DMS79 (cell line): ENCODE data around the gene P2RY10.
"Not testable (repeated sequence)": the region's sequence is repeated elsewhere in the genome, so short reads cannot be mapped to it uniquely, and the experiment has no call there.

Source experiments
- DNase-seq: peaks from one replicate; lab custom pipeline; 2025; lab: John Stamatoyannopoulos, UW

The P2RY10 gene

DNA sequence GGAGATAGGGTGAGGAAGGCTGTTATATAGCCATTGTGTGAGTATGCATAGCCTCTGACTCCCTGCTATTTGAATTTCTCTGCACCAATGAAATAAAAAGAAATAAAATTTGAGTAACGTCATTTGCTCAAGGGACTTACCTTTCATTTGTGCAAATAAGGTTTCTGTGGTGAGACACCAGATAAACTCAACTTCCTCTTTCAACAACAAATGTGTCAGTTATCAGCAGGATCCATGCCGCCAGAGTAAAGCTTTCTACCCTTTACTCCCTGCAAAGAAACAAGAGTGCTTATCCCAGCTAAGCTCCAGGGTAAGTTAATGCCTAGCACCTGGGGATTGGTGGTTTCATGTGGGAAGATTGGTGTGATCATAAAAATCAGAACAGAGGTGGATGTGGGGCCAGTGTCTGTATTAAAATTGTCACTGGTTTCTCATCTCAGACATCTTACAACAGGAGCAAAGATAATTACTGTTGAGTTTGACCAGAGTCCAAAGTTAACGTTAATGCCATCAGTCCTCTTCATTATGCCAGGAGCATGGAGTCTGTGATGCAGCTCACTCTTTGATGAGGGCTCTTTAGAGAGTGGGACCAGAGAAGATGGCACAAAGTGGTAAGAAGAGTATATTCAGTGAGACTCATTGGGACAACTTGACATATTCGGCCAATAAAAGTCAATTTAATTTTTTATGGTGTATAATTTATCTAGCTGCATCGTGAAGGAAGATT is at the start of gene P2RY10:
Gene P2RY10, plus strand, starts transcription at position 206 of the 727 bp plus-strand sequence. CDS start 15,130 bp downstream, outside the sequence.
- DNase-seq = no peak

GRCh38 chrX:78922754-78923153 is 22.4 kb upstream of the P2RY10 start:
- DNase-seq = no peak

GRCh38 chrX:78923198-78924015 is 21.8 kb upstream of the P2RY10 start:
- DNase-seq = no peak

GRCh38 chrX:78931814-78932213 is 13.4 kb upstream of the P2RY10 start:
- no peak for DNase-seq

DNA sequence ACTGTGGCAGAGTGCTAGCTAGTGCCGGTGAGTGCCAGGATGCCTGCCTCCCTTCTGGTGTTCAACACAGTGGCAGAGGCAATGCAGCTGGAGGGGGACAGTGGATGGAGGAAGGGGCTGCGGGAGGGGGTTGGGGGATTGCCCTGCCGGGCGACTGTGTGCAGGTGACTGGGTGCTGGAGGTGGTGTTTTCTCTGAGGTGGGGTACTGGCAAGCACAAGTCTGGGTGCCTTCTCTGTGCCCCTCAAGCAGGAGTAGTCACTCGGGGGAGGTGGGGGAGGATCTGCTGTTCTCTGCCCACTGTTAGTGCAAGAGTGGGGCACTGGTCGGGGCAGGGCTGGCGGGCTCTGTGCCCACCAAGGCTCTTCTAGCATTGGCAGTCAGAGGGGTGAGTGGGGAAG is 10.3 kb upstream of the P2RY10 start:
- no peak for DNase-seq

GRCh38 chrX:78944351-78944750 is 840 bp upstream of the P2RY10 start:
- no peak for DNase-seq

- DNase-seq = no peak
These were observed 1.2 kb downstream of the P2RY10 start for GRCh38 chrX:78946178-78946931.

- DNase-seq = no peak
These were observed 5.0 kb downstream of the P2RY10 start for GRCh38 chrX:78950009-78950835.

GRCh38 chrX:78957049-78957767 is 12.0 kb downstream of the P2RY10 start:
- DNase-seq = no peak

GRCh38 chrX:78957768-78958130 is 12.6 kb downstream of the P2RY10 start:
- no peak for DNase-seq

GRCh38 chrX:78958419-78959116 is 13.4 kb downstream of the P2RY10 start:
- no peak for DNase-seq

DNA sequence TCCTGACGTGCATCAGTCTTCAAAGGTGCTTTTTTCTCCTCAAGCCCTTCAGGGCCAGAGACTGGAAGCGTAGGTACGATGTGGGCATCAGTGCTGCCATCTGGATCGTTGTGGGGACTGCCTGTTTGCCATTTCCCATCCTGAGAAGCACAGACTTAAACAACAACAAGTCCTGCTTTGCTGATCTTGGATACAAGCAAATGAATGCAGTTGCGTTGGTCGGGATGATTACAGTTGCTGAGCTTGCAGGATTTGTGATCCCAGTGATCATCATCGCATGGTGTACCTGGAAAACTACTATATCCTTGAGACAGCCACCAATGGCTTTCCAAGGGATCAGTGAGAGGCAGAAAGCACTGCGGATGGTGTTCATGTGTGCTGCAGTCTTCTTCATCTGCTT is 15.7 kb downstream of the P2RY10 start:
- no peak for DNase-seq

DNA sequence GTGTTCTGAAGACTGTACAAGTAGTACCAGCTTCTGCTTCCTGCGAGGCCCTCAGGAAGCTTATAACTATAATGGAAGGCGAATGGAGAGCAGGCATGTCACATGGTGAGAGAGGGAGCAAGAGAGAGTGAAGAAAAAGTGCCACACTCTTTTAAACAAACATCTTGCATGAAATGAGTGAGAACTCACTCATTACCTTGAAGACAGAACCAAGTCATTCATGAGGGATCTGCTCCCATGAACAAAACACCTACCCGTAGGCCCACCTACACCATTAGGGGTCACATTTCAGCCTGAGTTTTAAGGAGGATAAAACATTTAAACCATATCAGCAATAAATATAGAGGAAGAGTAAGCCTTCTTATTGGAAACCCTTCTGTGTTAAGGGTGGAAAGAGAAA is 19.4 kb downstream of the P2RY10 start:
- DNase-seq = no peak

GRCh38 chrX:78979789-78980464 is 34.7 kb downstream of the P2RY10 start:
- DNase-seq = no peak

DNA sequence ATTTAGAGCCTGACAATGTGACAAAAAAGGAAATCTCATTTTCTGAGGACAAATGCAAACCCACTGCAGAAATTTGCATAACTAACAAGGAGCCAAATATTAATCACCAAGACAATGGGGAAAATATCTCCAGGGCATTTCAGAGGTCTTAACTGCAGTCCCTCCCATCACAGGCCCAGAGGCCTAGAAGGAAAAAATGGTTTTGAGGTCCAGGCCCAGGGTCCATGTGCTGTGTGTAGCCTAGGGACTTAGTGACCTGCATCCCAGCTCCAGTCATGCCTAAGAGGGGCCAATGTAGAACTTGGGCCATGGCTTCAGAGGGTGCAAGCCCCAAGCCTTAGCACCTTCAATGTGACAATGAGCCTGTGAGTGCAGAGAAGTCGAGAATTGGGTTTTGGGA is 44.2 kb downstream of the P2RY10 start:
- no peak for DNase-seq

- DNase-seq = no peak
These were observed 52.8 kb downstream of the P2RY10 start for GRCh38 chrX:78997870-78998558.

GRCh38 chrX:79007540-79007939 is 62.3 kb downstream of the P2RY10 start:
- DNase-seq = not testable (repeated sequence)
